ENCODE measurements around the gene GMEB2. TPM values are rescaled to one million over a fixed set of nuclear protein-coding genes. Genes with fewer than 3 reads are reported as not detected.
"Not testable (repeated sequence)": the region's sequence is repeated elsewhere in the genome, so short reads cannot be mapped to it uniquely, and the experiment has no call there.

The GMEB2 gene
- total and polyA plus RNA-seq, 7 experiments from 2014 or later, result 11.0 to 30.2 (median 21.9) TPM

GRCh38 chr20:63653041-63653973 lies 26.4 kb upstream of the GMEB2 start, which contains the start of gene STMN3:
STMN3 (minus strand) TSS chr20:63653424; CDS start chr20:63653345, 79 bp downstream.
- CTCF ChIA-PET, result no interaction called here
- Mint-ChIP-seq H3K36me3 (peaks cover 0 to 2% (median 0%) of the 10 kb centered on the region in 5 donors), H3K9me3 (peaks cover 0 to 4% (median 0%) of the 10 kb centered on the region in 11 donors), H3K27me3 (peaks cover 0 to 18% (median 0%) of the 10 kb centered on the region in 5 donors), H3K4me1 (peaks cover 21 to 43% (median 31%) of the 10 kb centered on the region in 7 donors), H3K4me3 (peak within 1 kb of the TSS; percentile 80 to 96 (median 90)), H3K27ac (peak within 1 kb of the TSS; percentile 40 to 94 (median 78))
- POLR2A ChIA-PET, result interaction anchor here (0.7 to 1.3 kb wide), 6 partner anchors 11 to 115 kb away, joined by 3 to 6 read pairs (median 4); partner anchors contain the start of genes ARFRP1, GMEB2 and ZGPAT
- ATAC-seq (peak; percentile 60), DNase-seq (peak in 8 of 9 donors; percentile 47 to 83 (median 63))
- peaks cover 15 to 21% of the 10 kb centered on the region in 2 donors for H3K4me1 ChIP-seq (ENCODE audit: control insufficient read depth in 2 of 2, insufficient read depth in 2 of 2, low read length in 2 of 2)
- peak within 1 kb of the TSS; percentile 70 for H3K4me3 ChIP-seq (ENCODE audit: low read length)
- intact Hi-C loops (cut with micrococcal nuclease), result loop anchor here in 1 of 2 donors (1.0 to 10.0 kb wide), 6 partner anchors 11 to 1269 kb away; partner anchors contain the start of genes GMEB2 and RPS21
- peak within 1 kb of the TSS; percentile 60 for H3K27ac ChIP-seq (ENCODE audit: low read depth, low read length)
- peaks cover 0 to 12% (median 0%) of the 10 kb centered on the region in 3 experiments for H3K36me3 ChIP-seq (ENCODE audit: control insufficient read depth in 2 of 3, insufficient read depth in 3 of 3, low read length in 3 of 3)
- no peaks in the 10 kb centered on the region for H3K9me3 ChIP-seq (ENCODE audit: control insufficient read depth in 2 of 3, low read length in 3 of 3)
- H3K27me3 ChIP-seq (ENCODE audit: control insufficient read depth in 2 of 2, insufficient read depth in 2 of 2, low read length in 2 of 2), result no peaks in the 10 kb centered on the region

- CTCF ChIA-PET, result interaction anchor here (0.9 kb wide), 1 partner anchor 22 kb away, joined by 3 read pairs; no protein-coding TSS in a partner anchor
- Mint-ChIP-seq H3K27me3 (peaks cover 0 to 16% (median 0%) of the 10 kb centered on the region in 5 donors), H3K4me3 (peak overlapping the region; percentile 65 to 96 (median 92)), H3K36me3 (peaks cover 0 to 2% (median 0%) of the 10 kb centered on the region in 5 donors), H3K27ac (peak overlapping the region in 4 of 9 donors; percentile 32 to 94 (median 58)), H3K4me1 (peaks cover 17 to 39% (median 28%) of the 10 kb centered on the region in 7 donors), H3K9me3 (peaks cover 0 to 4% (median 0%) of the 10 kb centered on the region in 11 donors)
- peaks cover 0 to 14% (median 0%) of the 10 kb centered on the region in 3 experiments for H3K36me3 ChIP-seq (ENCODE audit: control insufficient read depth in 2 of 3, insufficient read depth in 3 of 3, low read length in 3 of 3)
- H3K4me3 ChIP-seq (ENCODE audit: low read length), result peak overlapping the region; percentile 70
- DNase-seq, result peak in 7 of 9 donors; percentile 33 to 49 (median 42)
- no peaks in the 10 kb centered on the region for H3K27me3 ChIP-seq (ENCODE audit: control insufficient read depth in 2 of 2, insufficient read depth in 2 of 2, low read length in 2 of 2)
- peaks cover 10 to 21% of the 10 kb centered on the region in 2 donors for H3K4me1 ChIP-seq (ENCODE audit: control insufficient read depth in 2 of 2, insufficient read depth in 2 of 2, low read length in 2 of 2)
- intact Hi-C loops (cut with micrococcal nuclease), result loop anchor here in 1 of 2 donors (2.0 to 10.0 kb wide), 2 partner anchors 18 to 1268 kb away; partner anchors contain the start of gene RPS21
- no peaks in the 10 kb centered on the region for H3K9me3 ChIP-seq (ENCODE audit: control insufficient read depth in 2 of 3, low read length in 3 of 3)
- ATAC-seq, result peak; percentile 60
- H3K27ac ChIP-seq (ENCODE audit: low read depth, low read length), result peak overlapping the region; percentile 60
- POLR2A ChIA-PET, result interaction anchor here (1.0 to 2.5 kb wide), 5 partner anchors 8 to 29 kb away, joined by 3 to 18 read pairs (median 6); no protein-coding TSS in a partner anchor
These were observed 25.5 kb upstream of the GMEB2 start for GRCh38 chr20:63652192-63652980.

- ChIA-PET POLR2A (interaction anchor here (1.0 to 2.5 kb wide), 6 partner anchors 9 to 84 kb away, joined by 3 to 18 read pairs (median 5); partner anchors contain the start of gene LIME1), CTCF (interaction anchor here (0.9 kb wide), 1 partner anchor 21 kb away, joined by 3 read pairs; no protein-coding TSS in a partner anchor)
- Mint-ChIP-seq H3K27ac (peak overlapping the region in 7 of 9 donors; percentile 77 to 94 (median 92)), H3K4me3 (peak overlapping the region; percentile 85 to 96 (median 92)), H3K9me3 (peaks cover 0 to 4% (median 0%) of the 10 kb centered on the region in 11 donors), H3K27me3 (peaks cover 0 to 16% (median 0%) of the 10 kb centered on the region in 5 donors), H3K36me3 (peaks cover 0 to 2% (median 0%) of the 10 kb centered on the region in 5 donors), H3K4me1 (peaks cover 17 to 38% (median 27%) of the 10 kb centered on the region in 7 donors)
- DNase-seq (peak in 5 of 9 donors; percentile 30 to 56 (median 40)), ATAC-seq (peak; percentile 29)
- intact Hi-C loops (cut with micrococcal nuclease), result loop anchor here in 1 of 2 donors (2.0 to 10.0 kb wide), 2 partner anchors 17 to 1267 kb away; partner anchors contain the start of gene RPS21
- peaks cover 0 to 14% (median 0%) of the 10 kb centered on the region in 3 experiments for H3K36me3 ChIP-seq (ENCODE audit: control insufficient read depth in 2 of 3, insufficient read depth in 3 of 3, low read length in 3 of 3)
- H3K27ac ChIP-seq (ENCODE audit: low read depth, low read length), result peak overlapping the region; percentile 60
- peaks cover 10 to 21% of the 10 kb centered on the region in 2 donors for H3K4me1 ChIP-seq (ENCODE audit: control insufficient read depth in 2 of 2, insufficient read depth in 2 of 2, low read length in 2 of 2)
- H3K27me3 ChIP-seq (ENCODE audit: control insufficient read depth in 2 of 2, insufficient read depth in 2 of 2, low read length in 2 of 2), result no peaks in the 10 kb centered on the region
- peak overlapping the region; percentile 70 for H3K4me3 ChIP-seq (ENCODE audit: low read length)
- no peaks in the 10 kb centered on the region for H3K9me3 ChIP-seq (ENCODE audit: control insufficient read depth in 2 of 3, low read length in 3 of 3)
These were observed 25.0 kb upstream of the GMEB2 start for GRCh38 chr20:63651942-63652191.

DNA sequence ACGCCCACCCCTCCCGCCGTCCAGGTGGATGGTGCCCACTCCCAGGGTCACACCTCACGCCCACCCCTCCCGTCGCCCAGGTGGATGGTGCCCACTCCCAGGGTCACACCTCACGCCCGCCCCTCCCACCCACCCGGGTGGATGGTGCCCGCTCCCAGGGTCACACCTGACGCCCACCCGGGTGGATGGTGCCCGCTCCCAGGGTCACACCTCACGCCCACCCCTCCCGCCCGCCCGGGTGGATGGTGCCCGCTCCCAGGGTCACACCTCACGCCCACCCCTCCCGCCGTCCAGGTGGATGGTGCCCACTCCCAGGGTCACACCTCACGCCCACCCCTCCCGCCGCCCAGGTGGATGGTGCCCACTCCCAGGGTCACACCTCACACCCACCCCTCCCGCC lies 23.6 kb upstream of the GMEB2 start:
- H3K9me3 ChIP-seq (ENCODE audit: control insufficient read depth in 2 of 3, low read length in 3 of 3); DNase-seq; ATAC-seq; H3K27me3 ChIP-seq (ENCODE audit: control insufficient read depth in 2 of 2, insufficient read depth in 2 of 2, low read length in 2 of 2); H3K4me3 ChIP-seq (ENCODE audit: low read length); H3K36me3 Mint-ChIP-seq; H3K27ac ChIP-seq (ENCODE audit: low read depth, low read length); H3K27ac Mint-ChIP-seq; H3K9me3 Mint-ChIP-seq; H3K4me3 Mint-ChIP-seq; CTCF ChIA-PET: not testable (repeated sequence)
- intact Hi-C loops (cut with micrococcal nuclease), result loop anchor here in 1 of 2 donors (10.0 kb wide), 1 partner anchor 1266 kb away; the partner anchor contains the start of gene RPS21
- POLR2A ChIA-PET, result interaction anchor here (0.7 to 2.5 kb wide), 5 partner anchors 9 to 128 kb away, joined by 3 to 18 read pairs (median 6); partner anchors contain the start of gene LIME1
- H3K4me1 ChIP-seq (ENCODE audit: control insufficient read depth in 2 of 2, insufficient read depth in 2 of 2, low read length in 2 of 2), result peaks cover 10 to 21% of the 10 kb centered on the region in 2 donors
- peaks cover 0 to 14% (median 0%) of the 10 kb centered on the region in 3 experiments for H3K36me3 ChIP-seq (ENCODE audit: control insufficient read depth in 2 of 3, insufficient read depth in 3 of 3, low read length in 3 of 3)
- peaks cover 17 to 42% (median 30%) of the 10 kb centered on the region in 7 donors for H3K4me1 Mint-ChIP-seq
- H3K27me3 Mint-ChIP-seq, result peaks cover 0 to 16% (median 0%) of the 10 kb centered on the region in 5 donors

DNA sequence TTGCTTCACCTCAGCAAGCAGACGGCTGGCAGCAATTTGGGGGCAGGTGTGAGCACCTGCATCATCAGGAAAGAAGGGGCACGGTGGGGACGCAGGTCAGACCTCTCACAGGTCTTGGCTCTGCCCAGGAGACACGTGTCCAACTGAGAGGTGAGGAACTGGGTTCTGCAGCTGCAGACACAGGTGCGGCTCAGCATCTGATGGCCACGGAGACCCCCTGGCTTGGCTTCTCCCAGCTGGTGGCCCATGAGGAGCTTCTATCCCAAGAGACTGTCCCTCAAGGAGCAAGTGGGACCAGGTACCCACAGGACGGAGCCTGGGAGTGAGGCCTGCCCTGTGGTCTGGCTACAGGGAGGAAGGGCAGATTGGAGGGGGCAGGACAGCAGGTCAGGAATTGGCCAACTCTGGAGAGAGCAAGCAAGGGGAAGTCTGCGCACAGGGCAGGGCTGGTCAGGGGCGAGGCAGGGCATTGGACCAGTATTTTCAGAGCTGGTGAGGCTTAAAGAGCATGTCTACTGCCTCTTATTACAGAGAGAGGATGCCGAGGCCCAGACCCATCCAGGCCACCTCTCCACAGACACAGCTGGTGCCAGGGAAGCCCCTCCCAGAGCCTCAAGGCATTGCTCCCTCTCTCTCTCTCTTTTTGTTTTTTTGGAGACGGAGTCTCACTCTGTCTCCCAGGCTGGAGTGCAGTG lies 22.1 kb upstream of the GMEB2 start:
- H3K4me1 ChIP-seq (ENCODE audit: control insufficient read depth in 2 of 2, insufficient read depth in 2 of 2, low read length in 2 of 2), result peaks cover 5 to 9% of the 10 kb centered on the region in 2 donors
- H3K36me3 ChIP-seq (ENCODE audit: control insufficient read depth in 2 of 3, insufficient read depth in 3 of 3, low read length in 3 of 3), result peaks cover 0 to 14% (median 0%) of the 10 kb centered on the region in 3 experiments
- peaks cover 0 to 4% (median 0%) of the 10 kb centered on the region in 5 donors for H3K36me3 Mint-ChIP-seq
- intact Hi-C loops (cut with micrococcal nuclease), result no loop called here
- peak overlapping the region in 1 of 10 donors; percentile 65 for H3K4me3 Mint-ChIP-seq
- no peaks in the 10 kb centered on the region for H3K27me3 ChIP-seq (ENCODE audit: control insufficient read depth in 2 of 2, insufficient read depth in 2 of 2, low read length in 2 of 2)
- peaks cover 0 to 18% (median 0%) of the 10 kb centered on the region in 5 donors for H3K27me3 Mint-ChIP-seq
- H3K9me3 Mint-ChIP-seq, result peaks cover 0 to 4% (median 0%) of the 10 kb centered on the region in 11 donors
- ATAC-seq (no peak), DNase-seq (no peak)
- H3K4me3 ChIP-seq (ENCODE audit: low read length), result no peak overlapping the region
- ChIA-PET CTCF (no interaction called here), POLR2A (interaction anchor here (1.2 kb wide), 1 partner anchor 9 kb away, joined by 4 read pairs; the partner anchor contains the start of gene RTEL1)
- no peaks in the 10 kb centered on the region for H3K9me3 ChIP-seq (ENCODE audit: control insufficient read depth in 2 of 3, low read length in 3 of 3)
- H3K27ac ChIP-seq (ENCODE audit: low read depth, low read length), result no peak overlapping the region
- H3K4me1 Mint-ChIP-seq, result peaks cover 8 to 32% (median 22%) of the 10 kb centered on the region in 7 donors
- peak overlapping the region in 4 of 9 donors; percentile 8 to 82 (median 36) for H3K27ac Mint-ChIP-seq

All from naive thymus-derived CD4-positive, alpha-beta T cell (primary cell).